ENCODE measurements around the gene DYRK1B. TPM values are rescaled to one million over a fixed set of nuclear protein-coding genes. Genes with fewer than 3 reads are reported as not detected.

DYRK1B gene
- total RNA-seq, 1 donor from 2014 or later = 18.3 TPM

DNA sequence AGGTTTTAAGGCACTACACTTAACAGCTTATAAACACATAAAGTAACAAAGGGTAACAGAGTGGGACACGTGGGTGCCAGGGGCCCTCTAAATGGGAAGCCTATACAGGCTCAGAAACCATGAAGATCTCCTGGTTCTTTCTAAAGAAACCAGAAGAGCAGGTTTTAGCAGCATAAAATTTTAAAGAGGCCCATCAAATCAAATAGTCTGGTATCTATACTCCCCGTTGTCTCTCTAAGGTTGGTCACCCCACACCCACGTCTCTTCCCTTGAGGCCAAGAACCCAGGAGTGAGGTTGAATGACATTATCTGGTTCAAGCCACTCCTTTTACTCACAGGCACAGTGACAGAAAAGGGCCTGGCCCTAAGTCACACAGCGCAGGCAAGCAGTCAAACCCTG lies 4.6 kb upstream of the DYRK1B start:
- DNase-seq (ENCODE audit: low spot score) (no peak), ATAC-seq (no peak)
- intact Hi-C loops (cut with DNase I) = no loop called here

- intact Hi-C loops (cut with DNase I) = no loop called here
- no peak for DNase-seq (ENCODE audit: low spot score)
- ATAC-seq = no peak
Observed at GRCh38 chr19:39837978-39838377, 4.0 kb upstream of the DYRK1B start.

DNA sequence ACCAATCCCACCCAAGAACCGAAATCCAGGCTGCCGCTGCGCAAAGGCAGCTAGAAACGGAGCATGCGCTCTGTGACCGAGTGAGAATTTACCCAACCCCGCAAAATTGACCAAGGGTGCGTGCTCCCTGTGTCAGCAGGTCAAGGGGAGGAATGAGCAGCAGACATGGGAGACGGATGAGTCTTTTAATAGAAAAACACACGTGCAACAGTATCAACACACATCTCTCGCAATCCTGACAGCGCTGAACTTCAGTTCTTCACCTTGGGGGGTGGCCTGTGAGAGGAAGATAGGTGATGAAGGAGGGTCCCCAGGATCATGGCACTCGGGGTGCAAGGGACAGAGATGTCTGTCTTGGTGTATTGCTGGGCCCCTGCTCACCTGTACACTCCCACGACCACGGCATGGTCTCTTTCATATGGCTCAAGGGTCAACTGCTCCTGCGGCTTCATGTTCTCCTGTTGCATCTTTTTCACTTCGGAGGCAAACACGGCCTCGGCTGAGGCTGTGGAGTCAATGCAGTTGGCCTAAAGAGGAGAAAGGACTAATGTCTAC lies 402 bp upstream of the DYRK1B start:
- peak; percentile 1 for ATAC-seq
- intact Hi-C loops (cut with DNase I) = no loop called here
- no peak for DNase-seq (ENCODE audit: low spot score)

GRCh38 chr19:39833160-39833463 lies 850 bp downstream of the DYRK1B start:
- ATAC-seq (no peak), DNase-seq (ENCODE audit: low spot score) (no peak)
- intact Hi-C loops (cut with DNase I) = no loop called here

GRCh38 chr19:39832341-39833083 lies 1.4 kb downstream of the DYRK1B start:
- peak; percentile 8 for DNase-seq (ENCODE audit: low spot score)
- intact Hi-C loops (cut with DNase I) = no loop called here
- ATAC-seq = no peak

GRCh38 chr19:39831679-39832078 lies 2.3 kb downstream of the DYRK1B start:
- DNase-seq (ENCODE audit: low spot score) (peak; percentile 55), ATAC-seq (no peak)
- intact Hi-C loops (cut with DNase I) = no loop called here

DNA sequence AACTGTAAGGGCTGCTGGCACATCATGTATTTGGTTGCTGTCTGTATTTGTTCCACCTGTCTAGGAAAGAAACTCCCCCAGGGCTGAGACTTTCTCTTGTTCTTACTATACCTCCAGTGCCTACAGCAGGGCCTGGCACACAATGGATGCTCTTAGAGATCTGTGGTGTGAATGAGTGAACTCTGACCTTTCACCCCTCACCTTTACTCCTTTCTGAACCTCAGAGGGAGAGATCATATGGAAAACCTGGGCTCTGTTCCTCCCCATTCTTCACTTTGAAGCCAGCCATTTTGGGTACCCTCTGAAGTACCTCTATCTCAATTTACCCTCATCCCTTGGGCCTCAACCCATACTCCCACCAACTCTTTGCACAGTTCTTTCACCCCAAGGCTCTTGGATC lies 3.1 kb downstream of the DYRK1B start:
- no peak for ATAC-seq
- intact Hi-C loops (cut with DNase I) = no loop called here
- no peak for DNase-seq (ENCODE audit: low spot score)

DNA sequence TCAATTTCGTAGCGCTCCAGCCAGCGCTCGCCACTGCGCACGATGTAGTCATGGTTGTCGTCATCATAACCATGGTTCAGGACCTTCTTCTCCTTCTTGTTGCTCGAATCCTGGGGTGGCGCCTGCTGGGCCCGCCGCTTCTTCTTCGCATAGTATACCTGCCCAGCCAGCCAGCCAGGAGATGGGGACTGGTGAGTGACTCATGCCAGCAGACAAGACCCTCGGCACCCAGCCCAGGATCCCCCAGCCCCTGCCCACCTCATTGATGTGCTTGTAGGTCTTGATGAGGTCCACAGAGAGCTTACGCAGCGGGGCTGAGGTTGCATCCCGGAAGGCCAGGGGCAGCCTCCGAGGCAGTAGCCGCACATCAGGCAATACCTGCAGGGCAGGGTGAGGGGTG lies 3.6 kb downstream of the DYRK1B start:
- ATAC-seq (no peak), DNase-seq (ENCODE audit: low spot score) (peak; percentile 59)
- intact Hi-C loops (cut with DNase I) = no loop called here

DNA sequence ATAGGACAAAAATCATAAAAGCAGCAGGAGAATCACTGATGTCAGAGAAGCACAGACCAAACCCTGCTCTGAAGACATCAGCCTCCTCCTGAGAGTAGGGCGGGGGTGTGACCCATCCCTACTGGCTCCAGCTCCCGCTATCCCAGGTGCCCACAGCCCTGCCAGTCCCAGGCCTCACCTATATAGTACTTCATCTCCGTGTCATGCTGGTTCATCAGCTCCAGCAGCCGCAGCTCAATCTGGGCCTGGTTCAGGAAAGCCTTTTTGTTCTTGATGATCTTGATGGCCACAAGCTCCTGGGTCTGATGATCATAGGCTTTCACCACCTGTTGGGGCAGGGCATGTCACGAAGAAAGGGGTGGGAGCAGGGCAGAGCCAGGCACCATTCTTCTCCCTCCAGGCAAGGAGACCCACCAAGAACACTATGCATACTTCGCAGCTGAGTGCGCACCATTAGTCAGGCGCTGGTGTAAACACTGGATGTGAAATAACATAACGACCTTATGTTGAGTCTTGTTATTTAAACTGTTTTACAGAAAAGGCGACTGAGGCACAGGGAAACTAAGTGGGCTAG lies 4.2 kb downstream of the DYRK1B start:
- intact Hi-C loops (cut with DNase I) = no loop called here
- ATAC-seq (no peak), DNase-seq (ENCODE audit: low spot score) (peak; percentile 30)

DNA sequence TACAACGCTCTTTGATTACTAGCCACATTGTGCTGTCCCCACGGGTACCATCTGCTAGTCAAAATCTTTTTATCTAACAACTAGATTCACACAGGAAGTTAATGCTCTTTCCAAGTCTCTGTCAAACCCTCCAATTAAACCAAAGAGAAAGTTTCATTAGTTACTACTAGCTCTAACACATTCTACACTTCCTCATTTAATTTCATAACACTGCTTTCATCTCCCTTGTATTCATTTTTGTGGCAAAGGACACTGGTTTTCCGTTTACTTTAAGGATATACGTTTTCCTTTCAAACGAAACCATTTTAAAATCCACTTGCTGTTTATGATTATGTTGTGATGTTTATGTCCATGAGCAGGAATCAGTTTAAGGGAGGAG lies 5.3 kb downstream of the DYRK1B start:
- no peak for ATAC-seq
- intact Hi-C loops (cut with DNase I) = no loop called here
- DNase-seq (ENCODE audit: low spot score) = no peak

DNA sequence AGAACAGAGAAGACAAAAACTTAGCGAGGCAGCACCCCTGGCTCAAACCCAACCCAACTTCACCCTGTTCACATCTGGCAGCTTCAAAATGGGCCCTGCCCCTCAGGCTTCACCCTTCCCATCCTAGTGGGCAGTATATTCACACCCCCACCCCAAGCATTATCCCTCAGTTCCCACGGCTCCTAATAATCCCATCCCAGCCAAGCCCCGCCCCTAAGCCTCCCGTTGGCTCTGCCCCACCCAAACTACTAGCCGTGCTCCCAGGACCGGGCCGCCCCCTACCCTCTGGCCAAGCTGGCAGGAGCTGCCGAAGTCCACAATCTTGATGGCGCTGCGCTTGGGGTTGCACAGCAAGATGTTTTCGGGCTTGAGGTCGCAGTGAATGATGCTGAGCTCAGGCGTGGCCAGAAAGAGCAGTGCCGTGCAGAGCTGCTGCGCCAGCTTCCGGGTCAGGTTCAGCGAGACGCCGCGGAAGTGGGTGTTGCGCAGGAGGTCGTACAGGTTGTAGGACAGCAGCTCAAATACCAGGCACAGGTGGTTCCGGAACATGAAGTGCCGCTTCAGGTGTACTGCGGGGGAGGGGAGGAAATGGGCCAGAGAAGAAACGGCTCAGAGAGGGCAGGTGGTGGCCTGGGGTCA lies 5.8 kb downstream of the DYRK1B start:
- DNase-seq (ENCODE audit: low spot score) = peak; percentile 58
- ATAC-seq = no peak
- intact Hi-C loops (cut with DNase I) = no loop called here

- no peak for ATAC-seq
- intact Hi-C loops (cut with DNase I) = no loop called here
- peak; percentile 47 for DNase-seq (ENCODE audit: low spot score)
Observed at GRCh38 chr19:39827216-39827615, 6.7 kb downstream of the DYRK1B start.

- ATAC-seq (no peak), DNase-seq (ENCODE audit: low spot score) (peak; percentile 51)
- intact Hi-C loops (cut with DNase I) = no loop called here
Observed at GRCh38 chr19:39826311-39826945, 7.5 kb downstream of the DYRK1B start.

GRCh38 chr19:39825531-39826076 lies 8.4 kb downstream of the DYRK1B start:
- no peak for ATAC-seq
- peak; percentile 59 for DNase-seq (ENCODE audit: low spot score)
- intact Hi-C loops (cut with DNase I) = no loop called here

GRCh38 chr19:39825093-39825463 lies 8.9 kb downstream of the DYRK1B start:
- intact Hi-C loops (cut with DNase I) = no loop called here
- peak; percentile 55 for DNase-seq (ENCODE audit: low spot score)
- peak; percentile 4 for ATAC-seq

GRCh38 chr19:39824143-39825092 lies 9.5 kb downstream of the DYRK1B start:
- DNase-seq (ENCODE audit: low spot score) = peak; percentile 89
- intact Hi-C loops (cut with DNase I) = no loop called here
- peak; percentile 96 for ATAC-seq

- ATAC-seq = no peak
- peak; percentile 51 for DNase-seq (ENCODE audit: low spot score)
- intact Hi-C loops (cut with DNase I) = no loop called here
Observed at GRCh38 chr19:39823686-39824085, 10.3 kb downstream of the DYRK1B start.

DNA sequence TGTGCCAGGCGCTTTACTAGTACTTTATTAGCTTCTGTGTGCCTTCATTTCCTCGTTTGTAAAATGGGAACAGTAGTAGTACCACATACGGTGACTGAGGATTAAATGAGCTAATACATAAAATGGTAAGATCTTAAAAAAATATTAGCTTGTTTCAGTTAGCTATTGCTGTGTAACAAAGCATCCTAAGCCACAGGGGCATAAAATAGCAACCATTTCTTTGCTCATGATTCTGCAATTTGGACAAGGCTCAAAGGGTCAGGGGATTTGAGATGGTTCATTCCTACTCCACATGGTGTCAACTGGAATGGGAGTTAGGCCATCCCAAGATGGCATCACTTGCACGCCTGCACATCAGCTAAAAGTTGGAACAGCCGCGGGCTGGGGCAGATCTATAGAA lies 13.3 kb downstream of the DYRK1B start:
- intact Hi-C loops (cut with DNase I) = no loop called here
- no peak for ATAC-seq
- DNase-seq (ENCODE audit: low spot score) = no peak

DNA sequence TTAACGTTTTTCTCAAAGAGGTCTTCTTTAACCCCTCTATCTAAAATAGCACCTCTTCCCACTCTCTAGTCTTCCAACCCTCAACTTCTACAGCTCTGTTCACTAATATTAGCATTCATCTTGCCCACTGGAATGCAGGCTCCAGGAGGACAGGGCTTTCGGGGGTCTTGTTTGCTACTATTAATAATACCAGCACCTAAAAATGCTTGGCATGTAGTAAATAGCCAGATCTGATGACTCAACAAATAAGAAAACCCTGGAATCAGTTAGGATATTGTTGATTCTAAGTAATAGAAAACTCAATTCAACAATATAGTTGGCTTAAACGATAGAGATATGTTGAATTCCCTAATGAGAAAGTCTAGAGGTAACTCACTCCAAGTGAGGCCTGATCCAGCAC lies 14.2 kb downstream of the DYRK1B start:
- intact Hi-C loops (cut with DNase I) = no loop called here
- ATAC-seq (no peak), DNase-seq (ENCODE audit: low spot score) (no peak)
